Astrocyte of the cerebellum (primary cell): ENCODE measurements around the gene SDHA.
"Not testable (repeated sequence)": the region's sequence is repeated elsewhere in the genome, so short reads cannot be mapped to it uniquely, and the experiment has no call there.

Source experiments
- DNase-seq: peaks from one replicate; pipeline ENCODE4 v3.0.0-alpha.2; 2011; ENCODE audit warnings: low read depth
- H3K4me3 ChIP-seq: 2 replicates; pipeline ENCODE4 v1.5.1; 2011; ENCODE audit warnings: mild to moderate bottlenecking, low read depth, low read length, moderate library complexity
- in situ Hi-C: cut with HindIII; loops from 2 replicates; pipeline ENCODE4 v1.10.0; 2017; ENCODE audit warnings: low sequenced_read_pairs
- TF ChIP-seq, protein P1 (sequence below): IDR thresholded peaks from 2 replicates; pipeline ENCODE4 v1.5.1; 2012; ENCODE audit warnings: low read length, low read depth, moderate library complexity, mild to moderate bottlenecking; ENCODE audit errors: missing control alignments

Gene SDHA

DNA sequence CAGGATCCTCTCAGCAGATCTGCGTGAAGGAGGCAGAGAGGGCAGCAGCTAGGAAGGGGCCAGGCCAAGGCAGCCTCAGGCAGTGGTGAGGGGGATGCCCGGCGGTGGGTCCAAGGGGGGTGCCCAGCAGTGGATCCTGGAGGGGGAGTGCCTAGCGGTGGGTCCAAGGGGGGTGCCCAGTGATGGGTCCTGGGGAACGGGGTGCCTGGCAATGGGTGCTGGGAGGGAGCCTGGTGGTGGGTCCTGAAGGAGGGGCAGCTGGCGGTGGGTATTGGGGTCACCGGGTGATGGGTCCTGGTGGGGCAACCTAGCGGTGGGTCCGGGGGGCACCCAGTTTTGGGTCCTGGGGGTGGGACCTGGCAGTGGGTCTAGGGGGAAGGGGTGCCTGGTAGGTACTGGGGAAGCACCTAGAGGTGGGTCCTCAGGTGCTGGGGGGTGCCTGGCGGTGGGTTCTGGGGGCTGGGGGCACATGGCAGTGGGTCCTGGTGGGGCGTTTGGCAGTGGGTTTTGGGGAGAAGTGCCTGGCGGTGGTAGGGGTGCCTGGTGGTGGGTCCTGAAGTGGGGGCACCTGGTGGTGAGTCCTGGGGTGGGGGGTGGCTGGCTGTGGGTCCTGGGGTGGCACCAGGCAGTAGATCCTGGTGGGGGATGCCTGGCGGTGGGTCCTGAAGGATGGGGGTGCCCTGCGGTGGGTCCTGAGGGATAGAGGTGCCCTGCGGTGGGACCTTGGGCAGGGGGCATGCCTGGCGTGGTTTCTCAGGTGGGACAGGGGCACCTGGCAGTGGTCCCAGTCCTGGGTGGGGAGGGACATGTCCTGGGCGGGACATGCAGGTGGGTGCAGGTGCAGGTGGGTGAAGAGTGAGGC is 24.9 kb upstream of the SDHA start:
- in situ Hi-C loops = no loop called here
- TF ChIP-seq, protein P1, sequence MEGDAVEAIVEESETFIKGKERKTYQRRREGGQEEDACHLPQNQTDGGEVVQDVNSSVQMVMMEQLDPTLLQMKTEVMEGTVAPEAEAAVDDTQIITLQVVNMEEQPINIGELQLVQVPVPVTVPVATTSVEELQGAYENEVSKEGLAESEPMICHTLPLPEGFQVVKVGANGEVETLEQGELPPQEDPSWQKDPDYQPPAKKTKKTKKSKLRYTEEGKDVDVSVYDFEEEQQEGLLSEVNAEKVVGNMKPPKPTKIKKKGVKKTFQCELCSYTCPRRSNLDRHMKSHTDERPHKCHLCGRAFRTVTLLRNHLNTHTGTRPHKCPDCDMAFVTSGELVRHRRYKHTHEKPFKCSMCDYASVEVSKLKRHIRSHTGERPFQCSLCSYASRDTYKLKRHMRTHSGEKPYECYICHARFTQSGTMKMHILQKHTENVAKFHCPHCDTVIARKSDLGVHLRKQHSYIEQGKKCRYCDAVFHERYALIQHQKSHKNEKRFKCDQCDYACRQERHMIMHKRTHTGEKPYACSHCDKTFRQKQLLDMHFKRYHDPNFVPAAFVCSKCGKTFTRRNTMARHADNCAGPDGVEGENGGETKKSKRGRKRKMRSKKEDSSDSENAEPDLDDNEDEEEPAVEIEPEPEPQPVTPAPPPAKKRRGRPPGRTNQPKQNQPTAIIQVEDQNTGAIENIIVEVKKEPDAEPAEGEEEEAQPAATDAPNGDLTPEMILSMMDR = no peak
- H3K4me3 ChIP-seq = no peak overlapping the region
- no peak for DNase-seq

DNA sequence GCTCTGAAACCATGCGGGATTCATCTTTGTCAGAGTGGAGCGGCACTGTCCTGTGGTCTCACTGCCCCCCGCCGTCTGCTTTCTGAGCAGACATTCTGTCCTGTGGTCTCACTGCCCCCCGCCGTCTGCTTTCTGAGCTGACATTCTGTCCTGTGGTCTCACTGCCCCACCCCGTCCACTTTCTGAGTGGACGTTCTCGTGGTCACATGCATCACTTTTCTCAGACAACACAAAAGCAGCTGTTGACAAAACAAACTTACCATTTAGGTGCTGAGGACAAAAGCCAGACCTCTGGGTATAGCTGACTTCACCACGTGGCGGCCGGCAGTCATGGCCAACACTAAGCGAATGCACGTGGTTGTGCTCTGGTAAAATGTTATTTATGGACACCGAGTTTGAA is 24.0 kb upstream of the SDHA start:
- in situ Hi-C loops = no loop called here
- TF ChIP-seq, protein P1 = no peak
- no peak for DNase-seq
- H3K4me3 ChIP-seq = no peak overlapping the region

DNA sequence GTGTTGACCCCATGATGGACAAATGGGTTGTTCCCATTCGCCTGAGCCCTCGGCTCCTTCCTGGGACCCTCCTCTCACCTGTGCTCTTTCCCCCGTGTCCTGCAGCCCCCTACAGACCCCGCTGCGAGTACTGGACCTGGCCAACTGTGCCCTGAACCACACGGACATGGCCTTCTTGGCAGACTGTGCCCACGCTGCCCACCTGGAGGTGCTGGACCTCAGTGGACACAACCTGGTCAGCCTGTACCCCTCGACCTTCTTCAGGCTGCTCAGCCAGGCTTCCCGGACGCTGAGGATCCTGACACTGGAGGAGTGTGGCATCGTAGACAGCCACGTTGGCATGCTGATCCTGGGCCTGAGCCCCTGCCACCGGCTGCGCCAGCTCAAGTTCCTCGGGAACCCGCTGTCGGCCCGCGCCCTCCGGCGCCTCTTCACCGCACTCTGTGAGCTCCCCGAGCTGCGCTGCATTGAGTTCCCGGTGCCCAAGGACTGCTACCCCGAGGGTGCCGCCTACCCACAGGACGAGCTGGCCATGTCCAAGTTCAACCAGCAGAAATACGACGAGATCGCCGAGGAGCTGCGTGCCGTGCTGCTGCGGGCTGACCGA is 23.4 kb upstream of the SDHA start:
- in situ Hi-C loops = no loop called here

DNA sequence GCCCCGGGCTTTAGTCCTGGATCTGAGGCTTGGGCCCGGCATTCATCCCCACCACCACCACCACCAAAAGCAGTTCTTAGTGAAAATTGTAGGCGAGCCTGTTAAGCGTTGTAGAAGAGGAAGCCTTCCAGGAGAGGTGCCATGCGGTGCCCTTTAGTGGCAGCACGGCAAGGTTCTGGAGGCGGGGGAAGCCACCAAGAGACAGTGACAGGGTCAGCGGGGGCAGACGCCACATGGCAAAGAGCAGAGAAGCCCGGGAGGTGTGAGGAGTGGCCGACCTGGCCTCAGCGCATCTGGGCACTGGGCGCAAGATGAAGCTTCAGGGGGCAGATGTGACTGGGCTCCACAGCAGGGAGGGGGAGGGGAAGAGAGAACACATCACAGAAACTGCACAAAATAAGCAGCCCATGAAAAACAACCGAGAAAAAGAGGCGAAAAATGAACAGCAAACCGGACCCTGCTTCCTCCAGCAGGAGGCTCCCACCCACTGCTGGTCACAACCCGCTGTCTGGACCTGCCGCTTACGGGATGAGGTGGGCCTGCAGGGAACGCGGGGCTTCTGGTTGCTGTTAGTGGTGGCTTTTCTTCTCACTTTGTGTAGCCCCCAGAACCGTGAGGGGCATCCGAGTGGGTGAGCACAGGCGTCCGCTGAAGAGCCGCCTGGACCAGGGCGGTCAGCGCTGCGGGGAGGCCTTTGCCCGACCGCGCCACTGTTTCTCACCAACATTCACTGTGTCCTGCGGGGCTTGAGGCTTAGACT is 22.5 kb upstream of the SDHA start:
- in situ Hi-C loops = no loop called here
- TF ChIP-seq, protein P1 = peak; percentile 10
- no peak overlapping the region for H3K4me3 ChIP-seq
- no peak for DNase-seq

More for the DNA sequence above, 23.4 kb upstream of the SDHA start:
- no peak overlapping the region for H3K4me3 ChIP-seq
- TF ChIP-seq, protein P1 = no peak
- DNase-seq = no peak

DNA sequence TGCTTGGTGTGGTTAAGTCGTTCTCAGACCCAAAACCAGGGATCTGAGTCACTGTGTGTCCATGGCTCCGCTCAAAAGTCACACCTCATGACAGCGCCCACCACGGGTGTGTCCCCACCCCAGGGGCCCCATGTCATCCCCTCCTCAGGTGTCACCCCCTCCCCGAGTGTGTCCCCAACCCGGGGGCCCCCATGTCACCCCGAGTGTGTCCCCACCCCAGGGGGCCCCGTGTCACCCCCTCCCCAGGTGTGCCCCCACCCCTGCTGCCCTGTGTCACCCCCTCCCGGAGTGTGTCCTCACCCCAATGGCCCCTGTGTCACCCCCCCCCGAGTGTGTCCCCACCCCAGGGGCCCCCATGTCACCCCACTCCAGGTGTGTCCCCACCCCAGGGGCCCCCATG is 21.8 kb upstream of the SDHA start:
- DNase-seq = no peak
- in situ Hi-C loops = no loop called here
- no peak overlapping the region for H3K4me3 ChIP-seq
- TF ChIP-seq, protein P1 = no peak

DNA sequence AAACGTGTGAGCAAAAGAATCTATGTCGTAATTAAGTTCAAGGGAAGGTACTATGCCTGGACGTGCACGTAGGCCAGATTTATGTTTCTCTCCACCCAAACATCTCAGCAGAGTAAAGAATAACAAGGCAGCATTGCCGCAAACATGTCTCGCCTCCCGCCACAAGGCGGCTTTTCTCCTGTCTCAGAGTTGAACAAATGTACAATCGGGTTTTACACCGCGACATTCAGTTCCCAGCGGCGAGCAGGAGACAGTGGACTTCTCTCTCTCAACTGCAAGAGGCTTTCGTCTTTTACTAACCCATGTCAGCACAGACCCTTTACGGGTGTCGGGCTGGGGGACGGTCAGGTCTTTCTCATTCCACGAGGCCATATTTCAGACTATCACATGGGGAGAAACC is 21.1 kb upstream of the SDHA start:
- DNase-seq, in situ Hi-C loops, H3K4me3 ChIP-seq: not testable (repeated sequence)
- TF ChIP-seq, protein P1 = peak; percentile 42
